GM23338 (cell line): Measurements from ENCODE around the gene FOCAD. TPM values are rescaled to one million over a fixed set of nuclear protein-coding genes. Genes with fewer than 3 reads are reported as not detected.

Experiments
- ATAC-seq: fragments of 200-7000 bp; cut with Tn5 transposase; 3 replicates; pipeline ENCODE4 v1.9.1; 2020
- DNase-seq: peaks from one replicate; pipeline ENCODE4 v3.0.0-alpha.2; 2015; ENCODE audit warnings: low spot score
- H2AFZ ChIP-seq: fragments of 200-600 bp; sonication (generic); 2 replicates; pipeline ENCODE4 v1.8.0; 2016; ENCODE audit warnings: antibody characterized with exemption, mild to moderate bottlenecking, moderate library complexity
- H3F3A ChIP-seq: fragments of 200-600 bp; sonication (generic); replicated peaks from 2 replicates; pipeline ENCODE4 v1.8.0; 2017; ENCODE audit warnings: antibody characterized with exemption, mixed run types, low read depth
- H3K27ac ChIP-seq: fragments of 200-600 bp; sonication (generic); 2 replicates; pipeline ENCODE4 v1.6.1; 2016; ENCODE audit warnings: low read depth
- H3K27me3 ChIP-seq: fragments of 200-600 bp; sonication (generic); 2 replicates; pipeline ENCODE4 v1.8.0; 2016; ENCODE audit warnings: mild to moderate bottlenecking, mixed run types, moderate library complexity; ENCODE audit not compliant: insufficient read depth
- H3K36me3 ChIP-seq: fragments of 200-600 bp; sonication (generic); 2 replicates; pipeline ENCODE4 v1.8.0; 2016; ENCODE audit warnings: mild to moderate bottlenecking; ENCODE audit not compliant: insufficient read depth
- H3K4me1 ChIP-seq: fragments of 200-600 bp; sonication (generic); 2 replicates; pipeline ENCODE4 v1.8.0; 2016; ENCODE audit warnings: mild to moderate bottlenecking, moderate library complexity; ENCODE audit not compliant: insufficient read depth
- H3K4me2 ChIP-seq: fragments of 200-600 bp; sonication (generic); 2 replicates; pipeline ENCODE4 v1.7.1; 2017; ENCODE audit warnings: mixed run types
- H3K4me3 ChIP-seq: fragments of 200-600 bp; sonication (generic); 2 replicates; pipeline ENCODE4 v1.6.1; 2016; ENCODE audit warnings: mixed run types
- H3K79me2 ChIP-seq: fragments of 200-600 bp; sonication (generic); replicated peaks from 2 replicates; pipeline ENCODE4 v1.8.0; 2017; ENCODE audit warnings: mild to moderate bottlenecking; ENCODE audit not compliant: insufficient read depth
- H3K9me2 ChIP-seq: fragments of 200-600 bp; sonication (generic); 2 replicates; pipeline ENCODE4 v1.8.0; 2017; ENCODE audit not compliant: insufficient read depth
- H4K20me1 ChIP-seq: fragments of 200-600 bp; sonication (generic); replicated peaks from 2 replicates; pipeline ENCODE4 v1.8.0; 2017; ENCODE audit warnings: mild to moderate bottlenecking; ENCODE audit not compliant: insufficient read depth
- H3K27ac Mint-ChIP-seq: 2 replicates; pipeline ENCODE4 v1.8.0; 2020; ENCODE audit warnings: inconsistent platforms, mild to moderate bottlenecking, moderate library complexity, mixed read lengths
- H3K27me3 Mint-ChIP-seq: 3 replicates; pipeline ENCODE4 v1.8.0; 2022; ENCODE audit warnings: low read depth, mild to moderate bottlenecking, moderate library complexity, mixed read lengths, inconsistent platforms; ENCODE audit not compliant: insufficient read depth, poor library complexity
- H3K36me3 Mint-ChIP-seq: 3 replicates; pipeline ENCODE4 v1.8.0; 2021; ENCODE audit warnings: low read depth, mild to moderate bottlenecking, inconsistent platforms, moderate library complexity, mixed read lengths
- H3K4me1 Mint-ChIP-seq: 3 replicates; pipeline ENCODE4 v1.8.0; 2020; ENCODE audit warnings: mild to moderate bottlenecking, inconsistent platforms, mixed read lengths
- H3K4me3 Mint-ChIP-seq: 3 replicates; pipeline ENCODE4 v1.8.0; 2021; ENCODE audit warnings: moderate library complexity, mild to moderate bottlenecking, inconsistent platforms, mixed read lengths
- H3K9me3 Mint-ChIP-seq: 3 replicates; pipeline ENCODE4 v1.8.0; 2020; ENCODE audit warnings: moderate library complexity, mild to moderate bottlenecking, inconsistent platforms, mixed read lengths
- CREB1 ChIP-seq: fragments of 250-450 bp; sonication (Bioruptor Pico); IDR thresholded peaks from 2 replicates; pipeline ENCODE4 v1.5.0; 2020; ENCODE audit warnings: low read depth, mild to moderate bottlenecking, moderate library complexity
- ETS1 ChIP-seq: IDR thresholded peaks from 2 replicates; pipeline ENCODE4 v1.6.1; 2016; ENCODE audit warnings: antibody characterized with exemption
- POLR2AphosphoS5 ChIP-seq: IDR thresholded peaks from 2 replicates; pipeline ENCODE4 v1.6.1; 2016; ENCODE audit warnings: antibody characterized with exemption, low read depth
- REST ChIP-seq: IDR thresholded peaks from one replicate; pipeline ENCODE4 v1.6.1; 2018; ENCODE audit warnings: antibody characterized with exemption; ENCODE audit not compliant: unreplicated experiment
- ZNF331 ChIP-seq: fragments of 250-450 bp; sonication (Bioruptor Pico); IDR thresholded peaks from 2 replicates; pipeline ENCODE4 v1.5.0; 2020; ENCODE audit warnings: low read depth, mild to moderate bottlenecking, moderate library complexity
- ZNF462 ChIP-seq: fragments of 250-450 bp; sonication (Bioruptor Pico); IDR thresholded peaks from 2 replicates; pipeline ENCODE4 v1.5.0; 2020; ENCODE audit warnings: mild to moderate bottlenecking, moderate library complexity
- polyA plus RNA-seq: library from polyadenylated mRNA; unstranded; fragments of >200 nt; fragmentation: Nextera tagmentation; extraction: Ambion mirVana; gene quantifications from 2 replicates; pipeline ENCODE4 v1.2.1, GENCODE V29; 2016
- total RNA-seq: library from RNA; depleted of rRNA; stranded (reverse); fragments of >200 nt; shearing (Covaris generic); gene quantifications from 2 replicates; pipeline ENCODE4 v1.2.3, GENCODE V29; 2014

The FOCAD gene
- total and polyA plus RNA-seq, 2 experiments from 2014 or later = 13.7 to 66.5 TPM

GRCh38 chr9:20790721-20791120 is 106.7 kb downstream of the FOCAD start:
- Mint-ChIP-seq H3K27me3 (no peaks in the 10 kb centered on the region), H3K9me3 (peaks cover 2% of the 10 kb centered on the region; the same call in 1 of the 3 replicates), H3K4me3 (no peak overlapping the region), H3K27ac (no peak overlapping the region), H3K4me1 (peaks cover 4% of the 10 kb centered on the region), H3K36me3 (peaks cover 16% of the 10 kb centered on the region; the same call in 2 of the 3 replicates)
- DNase-seq (no peak), ATAC-seq (no peak)
- Histone ChIP-seq H3K4me2 (no peak overlapping the region), H3K79me2 (no peaks in the 10 kb centered on the region), H3F3A (no peaks in the 10 kb centered on the region), H3K9me2 (no peaks in the 10 kb centered on the region), H3K4me3 (no peak overlapping the region), H4K20me1 (no peaks in the 10 kb centered on the region), H3K27me3 (no peaks in the 10 kb centered on the region), H3K4me1 (peaks cover 1% of the 10 kb centered on the region; the same call in 1 of the 2 replicates), H3K27ac (no peak overlapping the region), H2AFZ (no peak overlapping the region), H3K36me3 (no peaks in the 10 kb centered on the region; the same call in 1 of the 2 replicates)
- TF ChIP-seq ETS1 (no peak), ZNF462 (CRISPR knock-in tag) (no peak), POLR2AphosphoS5 (no peak), ZNF331 (CRISPR knock-in tag) (no peak), CREB1 (CRISPR knock-in tag) (no peak), REST (no peak)
